Measurements from ENCODE around the gene PARD3B. TPM values are rescaled to one million over a fixed set of nuclear protein-coding genes. Genes with fewer than 3 reads are reported as not detected.

The PARD3B gene
- total and polyA plus RNA-seq, 8 donors, result 1.8 to 42.6 (median 15.1) TPM

GRCh38 chr2:205357732-205358131 is 812.5 kb downstream of the PARD3B start:
- no peaks in the 10 kb centered on the region for H3K9me3 ChIP-seq
- intact Hi-C loops (cut with DNase I; ENCODE audit: low total_unique reads), result no loop called here
- H3K4me3 ChIP-seq, result no peak overlapping the region
- no peaks in the 10 kb centered on the region for H3K27me3 ChIP-seq
- no peak overlapping the region for H3K27ac ChIP-seq
- H3K4me1 ChIP-seq, result no peaks in the 10 kb centered on the region
- WGBS, 5 donors, result 43 to 65% (median 50%) methylated on average over 2 of the region's 2 CpGs
- no peak for DNase-seq
- TF ChIP-seq POLR2A (IDR thresholded peaks at IDR 0.05) (no peak), CTCF (IDR thresholded peaks at IDR 0.05) (no peak), EP300 (IDR thresholded peaks at IDR 0.05) (no peak), POLR2AphosphoS5 (IDR thresholded peaks at IDR 0.05) (no peak)
- H3K36me3 ChIP-seq, result no peaks in the 10 kb centered on the region

- no peak overlapping the region for H3K4me3 ChIP-seq
- no peaks in the 10 kb centered on the region for H3K9me3 ChIP-seq
- H3K27me3 ChIP-seq, result no peaks in the 10 kb centered on the region
- WGBS, 5 donors, result 65 to 75% (median 70%) methylated on average over 8 of the region's 8 CpGs
- no peak for TF ChIP-seq EP300 (IDR thresholded peaks at IDR 0.05)
- TF ChIP-seq POLR2A (IDR thresholded peaks at IDR 0.05), result no peak
- TF ChIP-seq CTCF (IDR thresholded peaks at IDR 0.05), result no peak
- TF ChIP-seq POLR2AphosphoS5 (IDR thresholded peaks at IDR 0.05), result no peak
- H3K4me1 ChIP-seq, result no peaks in the 10 kb centered on the region
- no peak overlapping the region for H3K27ac ChIP-seq
- no peaks in the 10 kb centered on the region for H3K36me3 ChIP-seq
- intact Hi-C loops (cut with DNase I; ENCODE audit: low total_unique reads), result no loop called here
- no peak for DNase-seq
These were observed 813.1 kb downstream of the PARD3B start for GRCh38 chr2:205358351-205358815.

- WGBS, 5 donors, result 81 to 88% (median 85%) methylated on average over 3 of the region's 3 CpGs
- H3K27me3 ChIP-seq, result no peaks in the 10 kb centered on the region
These were observed 816.0 kb downstream of the PARD3B start for GRCh38 chr2:205361272-205361671.

GRCh38 chr2:205361970-205362369 is 816.7 kb downstream of the PARD3B start:
- DNase-seq, result no peak
- Histone ChIP-seq H3K4me3 (no peak overlapping the region), H3K36me3 (no peaks in the 10 kb centered on the region), H3K4me1 (no peaks in the 10 kb centered on the region), H3K9me3 (no peaks in the 10 kb centered on the region), H3K27ac (no peak overlapping the region), H3K27me3 (no peaks in the 10 kb centered on the region)
- intact Hi-C loops (cut with DNase I; ENCODE audit: low total_unique reads), result no loop called here
- TF ChIP-seq POLR2A (IDR thresholded peaks at IDR 0.05) (no peak), EP300 (IDR thresholded peaks at IDR 0.05) (no peak), CTCF (IDR thresholded peaks at IDR 0.05) (no peak), POLR2AphosphoS5 (IDR thresholded peaks at IDR 0.05) (no peak)

More at GRCh38 chr2:205361272-205361671, 816.0 kb downstream of the PARD3B start:
- H3K4me3 ChIP-seq, result no peak overlapping the region
- intact Hi-C loops (cut with DNase I; ENCODE audit: low total_unique reads), result no loop called here
- DNase-seq, result no peak
- H3K27ac ChIP-seq, result no peak overlapping the region
- no peak for TF ChIP-seq POLR2AphosphoS5 (IDR thresholded peaks at IDR 0.05)
- TF ChIP-seq POLR2A (IDR thresholded peaks at IDR 0.05), result no peak
- TF ChIP-seq EP300 (IDR thresholded peaks at IDR 0.05), result no peak
- TF ChIP-seq CTCF (IDR thresholded peaks at IDR 0.05), result no peak
- H3K36me3 ChIP-seq, result no peaks in the 10 kb centered on the region
- H3K9me3 ChIP-seq, result no peaks in the 10 kb centered on the region
- no peaks in the 10 kb centered on the region for H3K4me1 ChIP-seq

All from stomach (tissue), 9 donors.